ENCODE data around the gene ASAP3. TPM values are rescaled to one million over a fixed set of nuclear protein-coding genes. Genes with fewer than 3 reads are reported as not detected.

The ASAP3 gene
- total RNA-seq, 1 donor from 2014 or later = 33.5 TPM

GRCh38 chr1:23446661-23447310 lies 37.2 kb downstream of the ASAP3 start:
- Histone ChIP-seq H3K27ac (ENCODE audit: low read depth, low read length) (no peak overlapping the region), H3K4me2 (ENCODE audit: low read length) (no peak overlapping the region), H4K20me1 (ENCODE audit: insufficient read depth, low read length) (no peaks in the 10 kb centered on the region), H3K36me3 (ENCODE audit: insufficient read depth, low read length) (peaks cover 2% of the 10 kb centered on the region), H3K4me3 (ENCODE audit: insufficient read depth, low read depth, low read length) (no peak overlapping the region), H3K9ac (ENCODE audit: low read length) (no peak overlapping the region), H3K27me3 (ENCODE audit: insufficient read depth, low read length) (no peaks in the 10 kb centered on the region), H3K4me1 (ENCODE audit: insufficient read depth, low read length) (peaks cover 2% of the 10 kb centered on the region), H3K9me3 (ENCODE audit: insufficient read depth, low read depth, low read length) (no peaks in the 10 kb centered on the region), H3K79me2 (ENCODE audit: insufficient read depth, low read length) (no peaks in the 10 kb centered on the region), H2AFZ (ENCODE audit: low read depth, low read length) (no peak overlapping the region)
- no peak for FAIRE-seq
- TF ChIP-seq CTCF (IDR thresholded peaks at IDR 0.05; ENCODE audit: insufficient read depth, low read depth, low read length) (no peak), EZH2 (IDR thresholded peaks at IDR 0.05; ENCODE audit: insufficient read depth, low read length) (no peak)
- Mint-ChIP-seq H3K36me3 (ENCODE audit: low read depth, unreplicated experiment) (peaks cover 18% of the 10 kb centered on the region), H3K4me3 (ENCODE audit: unreplicated experiment) (no peak overlapping the region), H3K27me3 (ENCODE audit: low read depth, unreplicated experiment) (peaks cover 2% of the 10 kb centered on the region), H3K27ac (ENCODE audit: unreplicated experiment) (no peak overlapping the region), H3K9me3 (ENCODE audit: unreplicated experiment) (no peaks in the 10 kb centered on the region), H3K4me1 (ENCODE audit: low read depth, unreplicated experiment) (peaks cover 4% of the 10 kb centered on the region)
- DNase-seq (ENCODE audit: low read depth) = no peak

GRCh38 chr1:23444596-23445390 lies 39.2 kb downstream of the ASAP3 start:
- no peaks in the 10 kb centered on the region for H4K20me1 ChIP-seq (ENCODE audit: insufficient read depth, low read length)
- H3K36me3 ChIP-seq (ENCODE audit: insufficient read depth, low read length) = no peaks in the 10 kb centered on the region
- Mint-ChIP-seq H3K36me3 (ENCODE audit: low read depth, unreplicated experiment) (peaks cover 16% of the 10 kb centered on the region), H3K27me3 (ENCODE audit: low read depth, unreplicated experiment) (peaks cover 2% of the 10 kb centered on the region), H3K4me1 (ENCODE audit: low read depth, unreplicated experiment) (peaks cover 3% of the 10 kb centered on the region), H3K4me3 (ENCODE audit: unreplicated experiment) (no peak overlapping the region), H3K9me3 (ENCODE audit: unreplicated experiment) (no peaks in the 10 kb centered on the region), H3K27ac (ENCODE audit: unreplicated experiment) (no peak overlapping the region)
- FAIRE-seq = no peak
- no peaks in the 10 kb centered on the region for H3K27me3 ChIP-seq (ENCODE audit: insufficient read depth, low read length)
- no peak for TF ChIP-seq CTCF (IDR thresholded peaks at IDR 0.05; ENCODE audit: insufficient read depth, low read depth, low read length)
- TF ChIP-seq EZH2 (IDR thresholded peaks at IDR 0.05; ENCODE audit: insufficient read depth, low read length) = no peak
- no peaks in the 10 kb centered on the region for H3K9me3 ChIP-seq (ENCODE audit: insufficient read depth, low read depth, low read length)
- no peak overlapping the region for H3K27ac ChIP-seq (ENCODE audit: low read depth, low read length)
- no peaks in the 10 kb centered on the region for H3K4me1 ChIP-seq (ENCODE audit: insufficient read depth, low read length)
- DNase-seq (ENCODE audit: low read depth) = no peak
- no peak overlapping the region for H2AFZ ChIP-seq (ENCODE audit: low read depth, low read length)
- H3K79me2 ChIP-seq (ENCODE audit: insufficient read depth, low read length) = no peaks in the 10 kb centered on the region
- no peak overlapping the region for H3K4me3 ChIP-seq (ENCODE audit: insufficient read depth, low read depth, low read length)
- no peak overlapping the region for H3K4me2 ChIP-seq (ENCODE audit: low read length)
- H3K9ac ChIP-seq (ENCODE audit: low read length) = no peak overlapping the region
